GM23338 (cell line): ENCODE results near the gene F2RL3. TPM values are rescaled to one million over a fixed set of nuclear protein-coding genes. Genes with fewer than 3 reads are reported as not detected.

Experiments used
- ATAC-seq: fragments of 200-7000 bp; cut with Tn5 transposase; 3 replicates; pipeline ENCODE4 v1.9.1; 2020
- DNase-seq: peaks from one replicate; pipeline ENCODE4 v3.0.0-alpha.2; 2015; ENCODE audit warnings: low spot score
- H2AFZ ChIP-seq: fragments of 200-600 bp; sonication (generic); 2 replicates; pipeline ENCODE4 v1.8.0; 2016; ENCODE audit warnings: antibody characterized with exemption, mild to moderate bottlenecking, moderate library complexity
- H3F3A ChIP-seq: fragments of 200-600 bp; sonication (generic); replicated peaks from 2 replicates; pipeline ENCODE4 v1.8.0; 2017; ENCODE audit warnings: antibody characterized with exemption, mixed run types, low read depth
- H3K27ac ChIP-seq: fragments of 200-600 bp; sonication (generic); 2 replicates; pipeline ENCODE4 v1.6.1; 2016; ENCODE audit warnings: low read depth
- H3K27me3 ChIP-seq: fragments of 200-600 bp; sonication (generic); 2 replicates; pipeline ENCODE4 v1.8.0; 2016; ENCODE audit warnings: mild to moderate bottlenecking, mixed run types, moderate library complexity; ENCODE audit not compliant: insufficient read depth
- H3K36me3 ChIP-seq: fragments of 200-600 bp; sonication (generic); 2 replicates; pipeline ENCODE4 v1.8.0; 2016; ENCODE audit warnings: mild to moderate bottlenecking; ENCODE audit not compliant: insufficient read depth
- H3K4me1 ChIP-seq: fragments of 200-600 bp; sonication (generic); 2 replicates; pipeline ENCODE4 v1.8.0; 2016; ENCODE audit warnings: mild to moderate bottlenecking, moderate library complexity; ENCODE audit not compliant: insufficient read depth
- H3K4me2 ChIP-seq: fragments of 200-600 bp; sonication (generic); 2 replicates; pipeline ENCODE4 v1.7.1; 2017; ENCODE audit warnings: mixed run types
- H3K4me3 ChIP-seq: fragments of 200-600 bp; sonication (generic); 2 replicates; pipeline ENCODE4 v1.6.1; 2016; ENCODE audit warnings: mixed run types
- H3K79me2 ChIP-seq: fragments of 200-600 bp; sonication (generic); replicated peaks from 2 replicates; pipeline ENCODE4 v1.8.0; 2017; ENCODE audit warnings: mild to moderate bottlenecking; ENCODE audit not compliant: insufficient read depth
- H3K9me2 ChIP-seq: fragments of 200-600 bp; sonication (generic); 2 replicates; pipeline ENCODE4 v1.8.0; 2017; ENCODE audit not compliant: insufficient read depth
- H4K20me1 ChIP-seq: fragments of 200-600 bp; sonication (generic); replicated peaks from 2 replicates; pipeline ENCODE4 v1.8.0; 2017; ENCODE audit warnings: mild to moderate bottlenecking; ENCODE audit not compliant: insufficient read depth
- H3K27ac Mint-ChIP-seq: 2 replicates; pipeline ENCODE4 v1.8.0; 2020; ENCODE audit warnings: inconsistent platforms, mild to moderate bottlenecking, moderate library complexity, mixed read lengths
- H3K27me3 Mint-ChIP-seq: 3 replicates; pipeline ENCODE4 v1.8.0; 2022; ENCODE audit warnings: low read depth, mild to moderate bottlenecking, moderate library complexity, mixed read lengths, inconsistent platforms; ENCODE audit not compliant: insufficient read depth, poor library complexity
- H3K36me3 Mint-ChIP-seq: 3 replicates; pipeline ENCODE4 v1.8.0; 2021; ENCODE audit warnings: low read depth, mild to moderate bottlenecking, inconsistent platforms, moderate library complexity, mixed read lengths
- H3K4me1 Mint-ChIP-seq: 3 replicates; pipeline ENCODE4 v1.8.0; 2020; ENCODE audit warnings: mild to moderate bottlenecking, inconsistent platforms, mixed read lengths
- H3K4me3 Mint-ChIP-seq: 3 replicates; pipeline ENCODE4 v1.8.0; 2021; ENCODE audit warnings: moderate library complexity, mild to moderate bottlenecking, inconsistent platforms, mixed read lengths
- H3K9me3 Mint-ChIP-seq: 3 replicates; pipeline ENCODE4 v1.8.0; 2020; ENCODE audit warnings: moderate library complexity, mild to moderate bottlenecking, inconsistent platforms, mixed read lengths
- CREB1 ChIP-seq: fragments of 250-450 bp; sonication (Bioruptor Pico); IDR thresholded peaks from 2 replicates; pipeline ENCODE4 v1.5.0; 2020; ENCODE audit warnings: low read depth, mild to moderate bottlenecking, moderate library complexity
- CTCF ChIP-seq, 2 experiments: fragments of 200-600 bp in 1 of 2; sonication (generic) in 1 of 2; conservative IDR thresholded peaks; 2 replicates each; pipeline versions ENCODE4 v1.5.1 to v1.6.1; 2016 to 2017; ENCODE audit warnings: antibody characterized with exemption in 2 of 2, low read depth in 2 of 2, mild to moderate bottlenecking in 2 of 2, moderate library complexity in 1 of 2
- ETS1 ChIP-seq: IDR thresholded peaks from 2 replicates; pipeline ENCODE4 v1.6.1; 2016; ENCODE audit warnings: antibody characterized with exemption
- EZH2 ChIP-seq: fragments of 200-600 bp; sonication (generic); IDR thresholded peaks from one replicate; pipeline ENCODE4 v1.8.0; 2017; ENCODE audit warnings: antibody characterized with exemption, mild to moderate bottlenecking, low read depth; ENCODE audit not compliant: unreplicated experiment
- EZH2phosphoT487 ChIP-seq: fragments of 200-600 bp; sonication (generic); IDR thresholded peaks from one replicate; pipeline ENCODE4 v1.8.1; 2018; ENCODE audit warnings: antibody characterized with exemption; ENCODE audit not compliant: unreplicated experiment
- JUNB ChIP-seq: IDR thresholded peaks from one replicate; pipeline ENCODE4 v1.6.1; 2016; ENCODE audit warnings: antibody characterized with exemption; ENCODE audit not compliant: unreplicated experiment
- NANOG ChIP-seq: IDR thresholded peaks from 2 replicates; pipeline ENCODE4 v1.6.1; 2016; ENCODE audit warnings: antibody characterized with exemption, borderline replicate concordance
- POLR2AphosphoS5 ChIP-seq: IDR thresholded peaks from 2 replicates; pipeline ENCODE4 v1.6.1; 2016; ENCODE audit warnings: antibody characterized with exemption, low read depth
- STAT1 ChIP-seq: IDR thresholded peaks from one replicate; pipeline ENCODE4 v1.6.1; 2016; ENCODE audit warnings: antibody characterized with exemption; ENCODE audit not compliant: unreplicated experiment
- ZNF114 ChIP-seq: fragments of 250-450 bp; sonication (Bioruptor Pico); IDR thresholded peaks from 2 replicates; pipeline ENCODE4 v1.5.0; 2020; ENCODE audit warnings: mild to moderate bottlenecking, moderate library complexity
- ZNF331 ChIP-seq: fragments of 250-450 bp; sonication (Bioruptor Pico); IDR thresholded peaks from 2 replicates; pipeline ENCODE4 v1.5.0; 2020; ENCODE audit warnings: low read depth, mild to moderate bottlenecking, moderate library complexity
- ZNF462 ChIP-seq: fragments of 250-450 bp; sonication (Bioruptor Pico); IDR thresholded peaks from 2 replicates; pipeline ENCODE4 v1.5.0; 2020; ENCODE audit warnings: mild to moderate bottlenecking, moderate library complexity
- polyA plus RNA-seq: library from polyadenylated mRNA; unstranded; fragments of >200 nt; fragmentation: Nextera tagmentation; extraction: Ambion mirVana; gene quantifications from 2 replicates; pipeline ENCODE4 v1.2.1, GENCODE V29; 2016
- total RNA-seq: library from RNA; depleted of rRNA; stranded (reverse); fragments of >200 nt; shearing (Covaris generic); gene quantifications from 2 replicates; pipeline ENCODE4 v1.2.3, GENCODE V29; 2014

F2RL3 gene
- total and polyA plus RNA-seq, 2 experiments from 2014 or later: not detected

- no peaks in the 10 kb centered on the region for H4K20me1 ChIP-seq
- H3K9me3 Mint-ChIP-seq: peaks cover 34% of the 10 kb centered on the region
- H3K9me2 ChIP-seq: no peaks in the 10 kb centered on the region
- H3K4me2 ChIP-seq: no peak overlapping the region
- H3K4me1 ChIP-seq: no peaks in the 10 kb centered on the region
- no peaks in the 10 kb centered on the region for H3F3A ChIP-seq
- DNase-seq (no peak), ATAC-seq (no peak)
- no peak overlapping the region for H3K4me3 Mint-ChIP-seq
- H2AFZ ChIP-seq: no peak overlapping the region
- H3K27ac ChIP-seq: no peak overlapping the region
- H3K36me3 ChIP-seq: no peaks in the 10 kb centered on the region
- no peaks in the 10 kb centered on the region for H3K27me3 ChIP-seq
- H3K27me3 Mint-ChIP-seq: peaks cover 5% of the 10 kb centered on the region
- no peaks in the 10 kb centered on the region for H3K79me2 ChIP-seq
- peaks cover 48% of the 10 kb centered on the region for H3K36me3 Mint-ChIP-seq
- no peaks in the 10 kb centered on the region for H3K4me1 Mint-ChIP-seq
- H3K4me3 ChIP-seq: no peak overlapping the region
- TF ChIP-seq ETS1: no peak
- TF ChIP-seq ZNF114 (CRISPR knock-in tag): no peak
- no peak for TF ChIP-seq CTCF (conservative IDR thresholded peaks at IDR 0.05; ENCODE audit: low read depth in 2 of 2)
- H3K27ac Mint-ChIP-seq: no peak overlapping the region
These were observed 6.7 kb upstream of the F2RL3 start for GRCh38 chr19:16882146-16882545.

- Histone ChIP-seq H4K20me1 (no peaks in the 10 kb centered on the region), H3K27me3 (no peaks in the 10 kb centered on the region), H3K27ac (no peak overlapping the region), H3K4me3 (no peak overlapping the region), H2AFZ (no peak overlapping the region), H3F3A (no peaks in the 10 kb centered on the region), H3K79me2 (no peaks in the 10 kb centered on the region), H3K4me2 (no peak overlapping the region), H3K9me2 (no peaks in the 10 kb centered on the region), H3K36me3 (no peaks in the 10 kb centered on the region), H3K4me1 (no peaks in the 10 kb centered on the region)
- H3K4me1 Mint-ChIP-seq: no peaks in the 10 kb centered on the region
- peaks cover 34% of the 10 kb centered on the region for H3K9me3 Mint-ChIP-seq
- H3K27ac Mint-ChIP-seq: no peak overlapping the region
- no peak for DNase-seq
- H3K27me3 Mint-ChIP-seq: peaks cover 5% of the 10 kb centered on the region
- peaks cover 40% of the 10 kb centered on the region for H3K36me3 Mint-ChIP-seq
- no peak for ATAC-seq
- H3K4me3 Mint-ChIP-seq: no peak overlapping the region
- TF ChIP-seq POLR2AphosphoS5: no peak
- TF ChIP-seq CREB1 (CRISPR knock-in tag): no peak
- TF ChIP-seq STAT1: no peak
- TF ChIP-seq ZNF114 (CRISPR knock-in tag): no peak
- no peak for TF ChIP-seq ZNF462
- TF ChIP-seq JUNB: no peak
- no peak for TF ChIP-seq EZH2
- no peak for TF ChIP-seq EZH2phosphoT487
- TF ChIP-seq ZNF331 (CRISPR knock-in tag): no peak
- no peak for TF ChIP-seq CTCF (conservative IDR thresholded peaks at IDR 0.05; ENCODE audit: low read depth in 2 of 2)
- no peak for TF ChIP-seq NANOG
These were observed 5.3 kb upstream of the F2RL3 start for GRCh38 chr19:16883522-16883921.
